B cell (primary cell): Measurements from ENCODE around the gene ARRB2. TPM values are rescaled to one million over a fixed set of nuclear protein-coding genes. Genes with fewer than 3 reads are reported as not detected.

Experiments
- ATAC-seq: fragments of 200-7000 bp; cut with Tn5 transposase; one replicate; pipeline ENCODE4 v1.10.0; 2021; ENCODE audit warnings: low read depth, mild to moderate bottlenecking, moderate number of reproducible peaks, moderate library complexity
- CTCF ChIA-PET: fragments of 350-600 bp; sonication (Branson Sonifier 250); formaldehyde crosslinking; loops from one replicate; lab custom pipeline; 2021; ENCODE audit warnings: antibody characterized with exemption, inconsistent platforms; lab: Charles Lee
- POLR2A ChIA-PET: fragments of 350-600 bp; sonication (Branson Sonifier 250); formaldehyde crosslinking; loops from one replicate; lab custom pipeline; 2021; ENCODE audit warnings: antibody characterized with exemption; lab: Charles Lee
- DNase-seq: peaks from one replicate; pipeline ENCODE4 v3.0.0; 2013
- H2AFZ ChIP-seq: 2 replicates; pipeline ENCODE4 v1.6.1; 2012; ENCODE audit warnings: mild to moderate bottlenecking, low read depth, low read length; ENCODE audit not compliant: insufficient read depth, poor library complexity, severe bottlenecking
- H3K27ac ChIP-seq, 2 donors: 1 replicate in 1 of 2; 2 replicates in 1 of 2; pipeline ENCODE4 v1.5.1; 2012 to 2013; ENCODE audit warnings: low read length in 2 of 2, mild to moderate bottlenecking in 2 of 2, moderate library complexity in 1 of 2
- H3K27me3 ChIP-seq, 4 experiments: fragments of 200-600 bp in 1 of 4; sonication (generic) in 1 of 4; replicated peaks in 1 of 4; 1 replicate in 2 of 4; 2 replicates in 2 of 4; pipeline versions ENCODE4 v1.6.1 to v1.7.0; 2013 to 2016; ENCODE audit warnings: low read length in 3 of 4, mild to moderate bottlenecking in 2 of 4, mixed read lengths in 1 of 4, moderate library complexity in 1 of 4; ENCODE audit not compliant: insufficient read depth in 4 of 4, control insufficient read depth in 3 of 4; ENCODE audit errors: control extremely low read depth in 1 of 4
- H3K36me3 ChIP-seq, 2 experiments: replicated peaks in 1 of 2; 1 replicate in 1 of 2; 2 replicates in 1 of 2; pipeline versions ENCODE4 v1.6.1 to v1.7.1; 2013; ENCODE audit warnings: low read length in 1 of 2; ENCODE audit not compliant: insufficient read depth in 2 of 2, control insufficient read depth in 1 of 2; ENCODE audit errors: control extremely low read depth in 1 of 2, extremely low read depth in 1 of 2
- H3K4me1 ChIP-seq, 2 donors: fragments of 200-600 bp in 1 of 2; sonication (generic) in 1 of 2; 1 replicate in 1 of 2; 2 replicates in 1 of 2; pipeline versions ENCODE4 v1.5.1 to v1.6.1; 2013 to 2017; ENCODE audit warnings: low read length in 2 of 2; ENCODE audit not compliant: control insufficient read depth in 2 of 2, insufficient read depth in 2 of 2
- H3K4me2 ChIP-seq: replicated peaks from 2 replicates; pipeline ENCODE3; 2012; ENCODE audit warnings: mild to moderate bottlenecking, low read depth, low read length; ENCODE audit not compliant: poor library complexity, severe bottlenecking
- H3K4me3 ChIP-seq, 5 experiments: fragments of 200-600 bp in 1 of 5; sonication (generic) in 1 of 5; 1 replicate in 3 of 5; 2 replicates in 2 of 5; pipeline versions ENCODE4 v1.5.1 to v1.7.0; 2011 to 2016; ENCODE audit warnings: low read length in 4 of 5, mild to moderate bottlenecking in 4 of 5, low read depth in 2 of 5, control low read depth in 1 of 5, moderate library complexity in 1 of 5; ENCODE audit not compliant: insufficient read depth in 1 of 5; ENCODE audit errors: control extremely low read depth in 1 of 5, extremely low read depth in 1 of 5
- H3K79me2 ChIP-seq: fragments of 200-600 bp; sonication (generic); one replicate; pipeline ENCODE4 v1.6.0; 2016; ENCODE audit warnings: low read length; ENCODE audit not compliant: control insufficient read depth, insufficient read depth
- H3K9ac ChIP-seq: fragments of 200-600 bp; sonication (generic); 2 replicates; pipeline ENCODE4 v1.6.1; 2017; ENCODE audit warnings: mild to moderate bottlenecking, low read length, moderate library complexity
- H3K9me3 ChIP-seq, 3 donors: one replicate each; pipeline versions ENCODE4 v1.6.1 to v1.7.1; 2013; ENCODE audit warnings: low read length in 2 of 3; ENCODE audit not compliant: control insufficient read depth in 2 of 3, insufficient read depth in 1 of 3; ENCODE audit errors: control extremely low read depth in 1 of 3
- H4K20me1 ChIP-seq: 2 replicates; pipeline ENCODE4 v1.6.0; 2012; ENCODE audit warnings: mild to moderate bottlenecking, low read length; ENCODE audit not compliant: insufficient read depth, control insufficient read depth, poor library complexity, severe bottlenecking
- H3K27ac Mint-ChIP-seq: one replicate; pipeline ENCODE4 v1.8.0; 2021; ENCODE audit warnings: mixed read lengths
- H3K27me3 Mint-ChIP-seq: one replicate; pipeline ENCODE4 v1.8.0; 2021; ENCODE audit warnings: mixed read lengths
- H3K4me1 Mint-ChIP-seq: one replicate; pipeline ENCODE4 v1.8.0; 2021; ENCODE audit warnings: mixed read lengths
- H3K4me3 Mint-ChIP-seq: one replicate; pipeline ENCODE4 v1.8.0; 2021; ENCODE audit warnings: mixed read lengths
- H3K9me3 Mint-ChIP-seq: one replicate; pipeline ENCODE4 v1.8.0; 2022; ENCODE audit warnings: mixed read lengths; ENCODE audit not compliant: insufficient read depth
- CTCF ChIP-seq: fragments of 200-600 bp; IDR thresholded peaks from one replicate; pipeline ENCODE4 v1.8.0; 2022; ENCODE audit warnings: antibody characterized with exemption, mild to moderate bottlenecking
- EZH2 ChIP-seq: IDR thresholded peaks from 2 replicates; pipeline ENCODE4 v1.6.1; 2012; ENCODE audit warnings: borderline replicate concordance, low read depth, mild to moderate bottlenecking, moderate library complexity, low read length; ENCODE audit not compliant: insufficient read depth, poor library complexity, severe bottlenecking
- WGBS: methylation state at CpG from one replicate; pipeline ENCODE4 v1.1.5; 2013; ENCODE audit warnings: missing lambda C conversion rate; ENCODE audit not compliant: insufficient coverage; 5-methylcytosine and 5-hydroxymethylcytosine counted together
- intact Hi-C: fragments of 100-400 bp; cut with micrococcal nuclease; formaldehyde crosslinking; loops from one replicate; pipeline ENCODE4 v1.10.0; 2022
- polyA plus RNA-seq: library from polyadenylated mRNA; depleted of rRNA; stranded (reverse); fragments of >200 nt; gene quantifications from 2 replicates; pipeline ENCODE4 v1.2.3, GENCODE V29; 2012
- total RNA-seq, 2 donors: library from RNA; stranded (reverse); fragments of 120-200 nt in 1 of 2; gene quantifications; 1 replicate in 1 of 2; 2 replicates in 1 of 2; pipeline versions ENCODE4 v1.2.3 to v1.2.4, GENCODE V29; 2013 to 2022

The ARRB2 gene
- total and polyA plus RNA-seq, 2 donors (not counting 1 experiment from before 2014, with no cell fraction given): 111 to 164 TPM

- intact Hi-C loops: no loop called here
- Histone ChIP-seq H3K9ac (no peak overlapping the region), H3K79me2 (peaks cover 2% of the 10 kb centered on the region), H3K4me2 (no peak overlapping the region), H3K4me3 (no peak overlapping the region), H4K20me1 (no peaks in the 10 kb centered on the region), H3K36me3 (no peaks in the 10 kb centered on the region), H3K9me3 (no peaks in the 10 kb centered on the region), H3K4me1 (peaks cover 26 to 30% of the 10 kb centered on the region in 2 donors), H3K27me3 (peaks cover 0 to 48% (median 18%) of the 10 kb centered on the region in 4 experiments), H2AFZ (no peak overlapping the region), H3K27ac (no peak overlapping the region)
- H3K9me3 Mint-ChIP-seq: no peaks in the 10 kb centered on the region
- POLR2A ChIA-PET: no interaction called here
- CTCF ChIA-PET: interaction anchor here (0.5 kb wide), 1 partner anchor 311 kb away, joined by 6 read pairs; no protein-coding TSS in a partner anchor
- WGBS: 92% methylated on average over 4 of the region's 8 CpGs
- H3K27ac Mint-ChIP-seq: no peak overlapping the region
- peaks cover 11% of the 10 kb centered on the region for H3K27me3 Mint-ChIP-seq
- H3K4me1 Mint-ChIP-seq: peaks cover 20% of the 10 kb centered on the region
- H3K4me3 Mint-ChIP-seq: peak overlapping the region; percentile 37
- TF ChIP-seq EZH2: no peak
- TF ChIP-seq CTCF: no peak
- no peak for ATAC-seq
- DNase-seq: no peak
Observed at GRCh38 chr17:4741544-4741943, 31.1 kb downstream of the ARRB2 start.

- 96% methylated on average over 9 of the region's 9 CpGs for WGBS
- ATAC-seq: no peak
- Mint-ChIP-seq H3K4me3 (peak overlapping the region; percentile 12), H3K27ac (no peak overlapping the region), H3K9me3 (no peaks in the 10 kb centered on the region), H3K4me1 (peaks cover 21% of the 10 kb centered on the region), H3K27me3 (peaks cover 13% of the 10 kb centered on the region)
- Histone ChIP-seq H3K4me3 (no peak overlapping the region), H3K36me3 (no peaks in the 10 kb centered on the region), H3K9me3 (no peaks in the 10 kb centered on the region), H2AFZ (no peak overlapping the region), H3K27ac (no peak overlapping the region), H3K4me2 (no peak overlapping the region), H3K79me2 (peaks cover 2% of the 10 kb centered on the region), H3K4me1 (peaks cover 26 to 30% of the 10 kb centered on the region in 2 donors), H3K27me3 (peaks cover 0 to 48% (median 18%) of the 10 kb centered on the region in 4 experiments), H3K9ac (no peak overlapping the region), H4K20me1 (no peaks in the 10 kb centered on the region)
- TF ChIP-seq EZH2: no peak
- TF ChIP-seq CTCF: no peak
- DNase-seq: no peak
- intact Hi-C loops: no loop called here
- POLR2A ChIA-PET: no interaction called here
- CTCF ChIA-PET: no interaction called here
Observed at GRCh38 chr17:4742133-4742532, 31.7 kb downstream of the ARRB2 start.
